ENCODE results near the gene EEF1AKMT4.

- TF ChIP-seq CTCF (conservative IDR thresholded peaks at IDR 0.05; ENCODE audit: low read length) (peak; percentile 71), EZH2phosphoT487 (IDR thresholded peaks at IDR 0.05; ENCODE audit: borderline replicate concordance) (no peak)
These were observed 35.2 kb downstream of the EEF1AKMT4 start for GRCh38 chr3:184284696-184285095.

Data from Loucy (cell line).